Measurements from ENCODE around the gene TMC5.

TMC5 gene

DNA sequence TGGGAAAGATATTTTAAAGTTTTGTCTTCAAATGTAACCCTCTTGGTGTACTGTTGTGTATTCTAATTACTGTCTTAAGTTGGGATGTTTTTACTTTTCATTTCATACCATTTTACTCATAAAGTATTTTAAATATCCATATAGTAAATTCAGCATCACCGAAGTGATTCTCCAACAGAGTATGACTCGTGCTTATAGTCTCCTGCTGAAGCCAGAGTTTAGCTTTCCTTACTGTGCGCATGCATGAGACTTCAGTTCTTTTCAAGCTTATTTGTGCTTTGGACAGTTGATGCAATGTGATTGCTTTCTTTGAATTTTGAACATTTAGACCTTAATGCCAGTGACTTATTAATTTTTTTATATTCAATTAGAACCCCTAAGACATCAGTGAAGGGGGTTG is 130.5 kb downstream of the TMC5 start:
- DNase-seq = no peak
